ENCODE results near the gene CYP19A1.
"Not testable (repeated sequence)": the region's sequence is repeated elsewhere in the genome, so short reads cannot be mapped to it uniquely, and the experiment has no call there.

Gene CYP19A1

DNA sequence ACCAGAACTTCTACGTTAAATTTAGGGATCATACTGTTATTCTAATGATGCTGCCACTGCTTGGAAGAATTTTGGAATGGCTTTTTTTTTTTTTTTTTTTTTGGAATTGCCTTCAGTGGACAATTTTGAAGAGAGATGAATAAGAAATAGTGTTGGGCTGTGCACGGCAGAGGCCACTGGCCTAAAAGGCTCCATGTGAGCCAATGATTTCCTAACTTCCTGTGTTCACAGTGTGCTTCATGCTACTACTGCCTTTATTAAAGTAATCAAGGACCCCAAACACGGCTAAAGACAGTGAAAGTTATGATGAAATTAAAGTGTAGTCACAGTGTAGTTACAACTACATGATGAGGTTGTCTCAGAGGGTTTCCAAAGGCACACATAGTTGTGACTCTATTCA, 142.9 kb downstream of the CYP19A1 start:
- no peak for DNase-seq
- in situ Hi-C loops (cut with MboI; ENCODE audit: low pct_unique_long_range_greater_than_20kb, low sequenced_read_pairs), result no loop called here

- in situ Hi-C loops (cut with MboI; ENCODE audit: low pct_unique_long_range_greater_than_20kb, low sequenced_read_pairs), result no loop called here
- no peak for DNase-seq
These were observed 144.4 kb downstream of the CYP19A1 start for GRCh38 chr15:51193979-51194378.

DNA sequence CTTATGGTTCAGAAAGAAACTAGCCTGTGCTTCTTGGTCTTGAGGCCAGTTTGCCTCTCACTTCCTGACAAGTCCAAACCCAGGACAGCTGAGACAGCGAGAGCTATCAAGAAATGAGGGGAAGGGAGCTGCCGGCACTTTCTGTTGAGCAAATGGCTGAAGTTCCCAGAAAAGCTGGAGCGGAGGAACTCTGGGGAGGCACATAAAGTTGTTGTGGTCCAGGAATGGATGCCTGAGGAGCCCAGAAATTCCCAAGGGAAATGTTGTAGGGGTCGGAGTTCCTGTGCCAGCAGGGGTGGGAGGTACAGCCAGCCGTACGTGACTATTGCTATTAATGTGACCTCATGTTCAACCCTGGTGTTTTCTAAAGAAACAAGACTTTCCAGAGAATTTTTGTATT, 144.9 kb downstream of the CYP19A1 start:
- in situ Hi-C loops (cut with MboI; ENCODE audit: low pct_unique_long_range_greater_than_20kb, low sequenced_read_pairs), result no loop called here

GRCh38 chr15:51192521-51193280, 145.7 kb downstream of the CYP19A1 start:
- in situ Hi-C loops (cut with MboI; ENCODE audit: low pct_unique_long_range_greater_than_20kb, low sequenced_read_pairs), result no loop called here
- peak; percentile 85 for DNase-seq

More for the DNA sequence above, 144.9 kb downstream of the CYP19A1 start:
- no peak for DNase-seq

- in situ Hi-C loops (cut with MboI; ENCODE audit: low pct_unique_long_range_greater_than_20kb, low sequenced_read_pairs), result no loop called here
- no peak for DNase-seq
These were observed 146.6 kb downstream of the CYP19A1 start for GRCh38 chr15:51191766-51192165.

GRCh38 chr15:51191072-51191670, 147.2 kb downstream of the CYP19A1 start:
- DNase-seq, result no peak
- in situ Hi-C loops (cut with MboI; ENCODE audit: low pct_unique_long_range_greater_than_20kb, low sequenced_read_pairs), result no loop called here

DNA sequence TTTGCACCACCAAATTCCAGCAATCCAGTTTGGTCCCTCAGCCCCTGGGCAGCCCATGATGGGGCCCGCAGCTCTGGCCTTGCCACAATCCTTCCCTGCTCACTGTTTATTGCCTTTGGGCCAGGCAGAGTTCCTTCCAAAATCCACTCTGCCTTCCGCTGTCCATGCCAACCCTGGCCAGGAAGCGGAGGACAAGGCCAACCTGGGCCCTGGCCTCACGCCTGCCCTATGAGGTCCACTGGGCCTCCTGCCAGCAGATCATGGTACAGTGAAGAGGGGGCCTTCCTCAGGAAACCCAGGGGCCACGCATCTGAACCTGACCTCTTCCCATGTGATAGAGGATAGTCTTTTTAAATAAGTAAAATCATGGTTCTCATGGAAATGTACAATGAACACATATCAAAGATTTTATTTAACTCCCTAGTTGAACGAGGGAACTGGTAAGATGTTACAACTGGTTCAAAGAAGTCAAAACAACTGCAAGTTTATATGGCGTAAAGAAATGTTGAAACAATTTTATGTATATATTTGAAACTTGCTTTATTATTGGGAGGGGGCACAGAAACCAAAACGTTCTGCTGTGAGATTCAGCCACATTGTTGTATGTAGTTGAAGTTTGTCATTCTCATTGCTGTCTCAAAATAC, 147.8 kb downstream of the CYP19A1 start:
- no peak for DNase-seq
- in situ Hi-C loops (cut with MboI; ENCODE audit: low pct_unique_long_range_greater_than_20kb, low sequenced_read_pairs), result no loop called here

DNA sequence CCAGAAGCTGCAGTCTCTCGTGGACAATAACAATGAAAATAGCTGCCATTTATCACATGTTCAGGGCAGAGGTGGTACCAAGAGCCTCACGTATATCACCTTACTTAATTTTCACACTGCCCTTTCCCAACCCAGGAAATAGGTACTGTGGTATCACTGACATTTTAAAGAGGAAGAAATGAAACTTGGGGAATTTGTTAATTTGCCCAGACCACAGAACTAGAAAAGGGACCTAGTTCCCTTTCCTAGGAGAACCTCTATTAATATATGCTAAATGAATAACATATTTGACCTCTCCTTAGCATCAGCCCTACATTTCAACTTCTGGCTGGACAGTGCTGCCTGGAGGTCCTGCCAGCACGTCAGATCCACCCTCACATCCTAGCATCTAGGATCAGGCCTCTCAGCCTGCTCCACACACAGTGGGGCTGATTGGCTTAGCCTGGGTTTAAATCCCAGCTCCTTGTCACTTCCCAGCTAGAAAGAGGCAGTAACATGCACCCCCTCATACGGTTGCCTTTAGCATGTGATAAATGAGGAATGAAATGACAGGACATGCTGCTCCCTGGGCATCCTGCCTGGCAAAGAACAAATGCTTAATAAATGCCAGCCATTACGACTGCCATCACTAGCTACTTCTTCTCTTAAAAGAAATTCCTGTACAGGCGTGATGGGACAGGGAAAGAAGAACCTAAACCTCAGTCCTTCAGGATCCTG, 148.6 kb downstream of the CYP19A1 start:
- DNase-seq, result no peak
- in situ Hi-C loops (cut with MboI; ENCODE audit: low pct_unique_long_range_greater_than_20kb, low sequenced_read_pairs), result no loop called here

DNA sequence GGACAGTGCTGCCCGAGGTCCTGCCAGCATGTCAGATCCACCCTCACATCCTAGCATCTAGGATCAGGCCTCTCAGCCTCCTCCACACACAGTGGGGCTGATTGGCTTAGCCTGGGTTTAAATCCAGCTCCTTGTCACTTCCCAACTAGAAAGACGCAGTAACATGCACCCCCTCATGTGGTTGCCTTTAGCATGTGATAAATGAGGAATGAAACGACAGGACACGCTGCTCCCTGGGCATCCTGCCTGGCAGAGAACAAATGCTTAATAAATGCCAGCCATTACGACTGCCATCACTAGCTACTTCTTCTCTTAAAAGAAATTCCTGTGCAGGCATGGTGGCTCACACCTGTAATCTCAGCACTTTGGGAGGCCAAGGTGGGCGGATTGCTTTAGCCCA, 149.6 kb downstream of the CYP19A1 start:
- in situ Hi-C loops (cut with MboI; ENCODE audit: low pct_unique_long_range_greater_than_20kb, low sequenced_read_pairs); DNase-seq: not testable (repeated sequence)

DNA sequence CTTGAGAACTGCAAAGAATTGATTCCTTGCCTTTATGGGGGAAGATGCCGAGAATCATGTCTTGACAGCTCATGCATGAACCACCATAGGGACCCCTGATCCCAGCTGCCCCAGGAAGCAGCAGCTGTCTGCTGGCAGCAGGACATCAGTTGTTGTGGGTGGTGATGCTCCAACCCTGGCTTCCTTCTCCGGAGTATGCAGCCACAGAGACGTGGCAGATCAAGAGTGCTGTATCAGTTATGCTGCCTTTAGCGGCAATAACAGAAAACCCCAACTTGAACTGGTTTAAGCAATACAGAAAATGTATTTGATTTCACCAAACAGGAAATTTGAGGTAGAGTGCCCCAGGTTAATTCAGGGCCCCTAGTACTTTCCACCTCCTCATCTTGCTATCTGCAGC, 151.5 kb downstream of the CYP19A1 start:
- no peak for DNase-seq
- in situ Hi-C loops (cut with MboI; ENCODE audit: low pct_unique_long_range_greater_than_20kb, low sequenced_read_pairs), result no loop called here

DNA sequence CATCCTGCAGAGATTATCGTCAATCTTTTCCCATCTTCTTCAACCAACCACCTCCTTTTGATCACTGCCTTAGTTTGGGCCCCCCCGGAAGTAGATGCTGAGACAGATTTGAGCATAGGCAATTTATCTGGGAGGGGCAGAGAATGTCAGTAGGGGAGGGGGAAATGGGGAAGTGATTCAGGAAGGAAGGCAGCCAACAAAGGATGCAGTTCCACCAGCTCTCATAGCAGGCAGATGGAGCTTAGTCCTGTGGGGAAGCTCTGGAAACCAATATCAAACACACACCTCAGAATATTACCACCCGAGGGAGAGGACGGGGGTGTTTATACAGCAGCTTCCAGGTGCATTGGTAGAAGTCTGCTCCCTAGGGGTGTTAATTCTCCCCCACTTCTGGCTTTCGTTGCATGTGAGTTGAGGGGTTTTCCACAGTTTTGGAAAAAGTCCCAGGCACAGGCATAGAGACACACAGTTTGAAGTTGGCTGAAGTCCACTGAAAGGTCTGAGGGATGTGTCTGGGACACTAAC, 152.2 kb downstream of the CYP19A1 start:
- no peak for DNase-seq
- in situ Hi-C loops (cut with MboI; ENCODE audit: low pct_unique_long_range_greater_than_20kb, low sequenced_read_pairs), result no loop called here

GRCh38 chr15:51185213-51186159, 152.9 kb downstream of the CYP19A1 start:
- in situ Hi-C loops (cut with MboI; ENCODE audit: low pct_unique_long_range_greater_than_20kb, low sequenced_read_pairs), result no loop called here
- DNase-seq, result no peak

DNA sequence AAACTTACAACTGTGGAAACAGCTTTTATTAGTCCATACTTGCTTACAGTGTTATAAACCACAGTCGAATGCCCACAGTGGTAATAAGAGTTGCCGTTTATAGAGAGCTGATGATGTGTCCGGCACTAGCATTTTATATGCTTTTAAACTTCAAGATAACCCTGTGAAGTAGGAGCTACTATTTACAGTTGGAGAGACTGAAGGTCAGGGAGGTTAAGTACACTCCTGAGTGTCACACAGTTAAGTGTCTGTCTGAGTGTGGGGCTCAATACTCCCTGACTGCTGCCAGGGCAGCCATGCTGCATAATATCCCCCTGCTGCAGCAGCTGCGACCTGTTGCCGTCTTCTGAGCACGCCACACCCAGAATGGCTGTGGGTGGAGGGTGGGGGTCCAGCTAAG, 153.8 kb downstream of the CYP19A1 start:
- no peak for DNase-seq
- in situ Hi-C loops (cut with MboI; ENCODE audit: low pct_unique_long_range_greater_than_20kb, low sequenced_read_pairs), result no loop called here

DNA sequence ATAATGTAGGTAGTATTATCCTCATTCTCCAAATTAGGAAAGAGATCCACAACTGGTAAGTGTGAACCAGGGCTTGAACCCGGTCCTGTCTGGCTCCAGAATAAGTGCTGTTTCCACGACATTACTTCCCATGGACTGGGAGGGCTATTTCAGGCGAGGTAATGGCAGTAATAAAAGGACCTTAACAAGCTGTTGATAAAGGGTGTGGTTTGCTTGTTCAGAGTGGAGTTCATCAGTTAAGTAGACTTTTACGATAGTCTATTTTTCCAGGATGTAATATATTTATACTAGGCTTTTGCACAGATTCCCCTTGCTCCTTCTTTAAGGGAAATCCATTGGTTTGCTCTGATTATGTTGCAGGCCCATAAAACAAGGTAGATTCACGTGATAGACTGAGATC, 155.3 kb downstream of the CYP19A1 start:
- in situ Hi-C loops (cut with MboI; ENCODE audit: low pct_unique_long_range_greater_than_20kb, low sequenced_read_pairs), result no loop called here
- no peak for DNase-seq

GRCh38 chr15:51181905-51182304, 156.5 kb downstream of the CYP19A1 start:
- DNase-seq, result no peak
- in situ Hi-C loops (cut with MboI; ENCODE audit: low pct_unique_long_range_greater_than_20kb, low sequenced_read_pairs), result no loop called here

DNA sequence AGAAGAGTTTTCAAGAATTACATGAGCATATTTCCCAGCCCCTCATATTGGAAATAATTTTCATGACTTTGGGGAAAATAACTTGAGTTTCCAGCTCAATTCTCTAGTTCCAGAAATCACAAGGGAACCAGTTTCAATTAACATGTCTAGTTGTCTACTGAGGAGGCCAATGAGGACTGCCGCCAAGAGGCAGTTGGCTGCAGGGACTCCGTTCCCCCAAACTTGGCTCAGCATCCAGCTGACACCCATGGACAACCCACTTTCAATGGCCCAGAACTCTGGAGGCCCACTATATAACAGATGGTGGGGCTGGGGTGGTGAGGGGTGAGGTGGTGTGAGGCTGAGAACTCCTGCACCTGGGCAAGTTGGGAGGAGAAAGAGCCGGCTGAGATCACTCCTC, 157.2 kb downstream of the CYP19A1 start:
- DNase-seq, result no peak
- in situ Hi-C loops (cut with MboI; ENCODE audit: low pct_unique_long_range_greater_than_20kb, low sequenced_read_pairs), result no loop called here

DNA sequence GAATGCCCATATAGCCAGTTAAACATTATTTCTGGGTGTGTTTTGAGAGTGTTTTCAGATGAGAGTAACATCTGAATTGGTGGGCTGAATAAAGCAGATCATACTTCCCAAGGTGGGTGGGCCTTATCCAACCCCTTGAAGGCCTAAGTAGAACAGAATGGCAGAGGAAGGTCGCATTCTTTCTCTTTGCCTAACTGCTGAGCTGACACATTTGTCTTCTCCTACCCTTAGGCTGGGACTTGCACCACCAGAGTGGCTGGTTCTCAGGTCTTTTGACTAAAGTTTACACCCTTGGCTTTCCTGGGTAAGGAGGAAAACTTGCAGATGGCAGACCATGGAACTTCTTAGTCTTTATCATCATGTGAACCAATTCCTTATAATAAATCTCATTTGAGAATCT, 157.9 kb downstream of the CYP19A1 start:
- in situ Hi-C loops (cut with MboI; ENCODE audit: low pct_unique_long_range_greater_than_20kb, low sequenced_read_pairs), result no loop called here
- no peak for DNase-seq

DNA sequence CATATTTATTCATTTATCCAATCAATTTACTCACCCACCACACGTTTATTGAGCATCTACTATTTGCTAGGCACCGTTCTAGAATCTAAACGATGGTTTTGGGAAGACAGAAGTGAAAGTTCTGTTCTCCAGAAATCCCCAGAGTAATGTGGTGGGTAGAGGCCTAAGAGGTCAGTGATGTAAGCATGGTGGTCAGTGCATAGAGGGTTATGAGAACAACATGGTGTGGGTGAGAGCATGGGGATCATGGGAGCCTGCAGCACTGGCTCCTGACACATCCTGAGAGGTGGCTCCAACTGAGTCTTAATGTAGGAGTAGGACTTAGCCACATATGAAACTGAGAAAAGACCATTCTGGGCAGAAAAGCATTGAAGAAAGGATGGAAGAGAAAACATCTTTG, 158.4 kb downstream of the CYP19A1 start:
- DNase-seq, result no peak
- in situ Hi-C loops (cut with MboI; ENCODE audit: low pct_unique_long_range_greater_than_20kb, low sequenced_read_pairs), result no loop called here

- no peak for DNase-seq
- in situ Hi-C loops (cut with MboI; ENCODE audit: low pct_unique_long_range_greater_than_20kb, low sequenced_read_pairs), result no loop called here
These were observed 166.2 kb downstream of the CYP19A1 start for GRCh38 chr15:51172193-51172592.

Measured in KBM-7 (cell line).